Ovary (tissue), 3 donors: ENCODE data around the gene MRPL38.

ENCODE experiments used
- CTCF ChIP-seq, 3 donors: fragments of 450-650 bp in 2 of 3; fragments of 200-600 bp in 1 of 3; IDR thresholded peaks; one replicate each; pipeline versions ENCODE4 v1.5.1 to v1.8.0; 2016 to 2022; ENCODE audit warnings: antibody characterized with exemption in 3 of 3, mild to moderate bottlenecking in 1 of 3
- EP300 ChIP-seq: sonication (generic); formaldehyde crosslinking; IDR thresholded peaks from one replicate; pipeline ENCODE4 v1.6.1; 2017; ENCODE audit warnings: antibody characterized with exemption
- POLR2A ChIP-seq: fragments of 450-650 bp; IDR thresholded peaks from one replicate; pipeline ENCODE4 v1.6.1; 2017; ENCODE audit warnings: antibody characterized with exemption, mild to moderate bottlenecking, moderate library complexity
- donor health status: DM: no; HTN: no; CAD: no.

DNA sequence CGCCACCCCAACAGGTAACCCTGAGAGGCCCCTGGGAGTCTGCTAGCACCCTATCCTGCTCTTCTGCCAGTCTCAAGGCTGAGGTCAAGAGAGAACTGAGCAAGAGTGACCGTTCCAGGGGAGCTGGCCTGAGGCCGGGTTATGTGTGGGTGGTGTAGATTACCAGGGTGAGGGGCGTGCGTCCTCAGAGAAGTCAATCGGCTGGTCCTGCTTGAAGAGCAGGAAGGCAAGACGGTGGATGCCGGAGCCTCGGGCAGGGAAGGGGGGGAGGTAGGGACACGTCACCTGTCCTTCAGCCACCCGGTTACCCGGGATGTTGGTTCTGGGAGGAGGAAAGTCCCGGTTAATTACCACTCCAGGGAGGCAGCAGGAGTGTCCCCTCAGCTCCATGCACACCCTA is 5.3 kb downstream of the MRPL38 start:
- no peak for TF ChIP-seq CTCF (IDR thresholded peaks at IDR 0.05)
- no peak for TF ChIP-seq POLR2A
- TF ChIP-seq EP300, result no peak
